COLO668 (cell line): Measurements from ENCODE around the gene FBP1.
"Not testable (repeated sequence)": the region's sequence is repeated elsewhere in the genome, so short reads cannot be mapped to it uniquely, and the experiment has no call there.

Experiments used
- DNase-seq: peaks from one replicate; lab custom pipeline; 2025; ENCODE audit not compliant: unreplicated experiment; lab: John Stamatoyannopoulos, UW

The FBP1 gene

DNA sequence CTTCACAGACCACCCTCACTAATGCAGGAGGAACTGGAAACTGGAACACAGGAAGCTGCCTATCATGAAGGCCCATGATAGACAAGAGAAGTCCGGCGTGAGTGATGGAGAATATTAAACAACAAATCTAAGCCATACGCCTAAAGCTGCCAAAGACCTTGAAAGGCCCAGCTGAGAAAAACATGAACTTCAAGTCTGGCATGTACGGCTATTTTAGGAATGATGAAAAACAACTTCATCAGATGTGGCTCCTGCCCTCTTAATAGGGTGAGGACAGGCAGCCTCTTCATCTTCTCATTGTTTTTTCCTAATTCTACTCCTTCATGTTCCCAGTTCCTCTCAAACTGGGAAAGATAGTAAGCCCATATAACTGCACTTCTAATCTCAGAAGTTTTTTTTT, 20.3 kb downstream of the FBP1 start:
- no peak for DNase-seq

DNA sequence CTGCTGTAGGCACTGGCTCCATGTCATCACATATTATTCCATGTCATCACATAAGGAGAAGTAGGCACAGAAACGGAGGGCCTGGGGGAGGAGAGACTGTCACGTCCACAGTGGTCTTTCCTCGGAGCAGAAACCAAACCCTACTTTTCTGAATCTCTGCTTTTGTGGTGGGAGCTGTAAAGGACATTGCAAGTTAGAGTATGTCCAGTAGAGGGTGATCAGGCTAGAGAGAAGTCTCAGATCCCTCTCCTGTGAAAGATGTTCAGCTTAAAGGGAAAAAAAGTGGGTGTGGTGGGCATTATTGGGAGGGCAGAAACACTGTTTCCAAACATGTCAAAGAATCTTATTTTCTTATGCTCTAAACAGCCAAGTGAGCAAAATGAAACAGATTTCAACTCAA, 26.3 kb downstream of the FBP1 start:
- no peak for DNase-seq

DNA sequence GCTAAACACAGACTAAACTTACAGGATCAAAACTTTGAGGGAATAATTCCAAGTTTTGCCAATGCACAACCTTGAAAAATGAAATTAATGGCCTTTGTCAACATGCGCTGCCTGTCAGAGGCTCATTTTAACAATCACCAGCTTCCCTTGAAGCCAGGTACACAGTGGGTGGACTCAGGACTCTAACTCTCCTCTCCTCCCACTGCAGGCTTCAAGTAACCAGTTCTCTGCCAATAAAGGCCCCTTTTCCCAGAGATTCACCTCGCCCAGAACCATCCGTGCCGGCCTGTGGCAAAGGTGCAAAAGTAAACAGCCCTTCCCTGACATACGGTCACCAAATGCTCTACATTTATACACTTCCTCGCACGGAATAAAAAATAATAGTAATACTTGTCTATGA, 27.2 kb downstream of the FBP1 start:
- DNase-seq = no peak

DNA sequence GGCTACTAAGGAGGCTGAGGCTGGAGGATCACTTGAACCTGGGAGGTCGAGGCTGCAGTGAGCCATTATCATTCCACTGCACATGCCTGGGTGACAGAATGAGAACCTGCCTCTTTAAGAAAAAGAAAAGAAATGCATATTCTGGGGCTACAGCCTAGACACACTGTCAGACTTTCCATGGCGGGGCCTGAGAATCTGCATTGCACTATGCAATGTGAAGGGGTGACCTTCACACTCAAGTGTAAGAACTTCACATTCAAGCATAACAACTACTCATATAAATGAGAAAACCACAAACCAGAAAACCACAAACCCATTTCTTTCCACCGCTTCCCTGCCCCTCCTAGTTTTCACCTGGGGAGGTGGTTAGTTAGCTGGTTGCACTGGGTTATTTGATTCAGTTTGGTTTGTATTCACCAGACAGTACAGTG, 27.7 kb downstream of the FBP1 start:
- no peak for DNase-seq

DNA sequence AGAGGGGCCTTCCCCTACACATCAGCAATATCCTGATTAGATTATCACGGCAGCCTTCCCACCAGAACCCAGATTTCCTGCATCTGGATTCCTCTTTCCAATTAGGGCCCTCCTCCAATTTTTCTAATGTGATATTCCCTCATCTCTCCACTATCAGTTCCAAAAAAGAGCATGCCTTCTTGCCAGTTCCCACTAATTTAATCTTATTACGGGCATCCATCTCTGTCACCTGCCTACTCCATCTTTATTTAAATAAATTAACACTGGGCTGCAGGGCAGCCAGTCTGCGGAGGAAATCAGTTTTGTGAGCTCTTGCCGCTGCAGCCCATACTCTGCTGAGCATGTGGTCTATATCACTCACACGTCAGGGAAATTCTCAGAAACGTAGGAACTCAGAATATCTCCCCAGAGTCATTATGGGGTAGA, 29.1 kb downstream of the FBP1 start:
- DNase-seq = no peak

DNA sequence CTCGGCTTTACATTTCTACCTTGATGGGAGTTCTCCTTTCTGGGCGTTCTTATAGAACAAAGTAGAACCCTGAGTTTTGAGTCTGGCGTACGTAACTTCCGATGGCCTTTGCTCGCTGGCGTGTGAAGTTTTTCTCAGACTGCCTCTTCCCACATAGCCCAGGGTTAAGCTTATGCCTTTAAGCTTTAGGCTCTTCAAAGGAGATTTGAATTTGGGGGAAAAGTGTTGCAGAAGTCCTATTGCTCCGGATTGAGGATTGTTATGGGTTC, 32.0 kb downstream of the FBP1 start:
- no peak for DNase-seq

DNA sequence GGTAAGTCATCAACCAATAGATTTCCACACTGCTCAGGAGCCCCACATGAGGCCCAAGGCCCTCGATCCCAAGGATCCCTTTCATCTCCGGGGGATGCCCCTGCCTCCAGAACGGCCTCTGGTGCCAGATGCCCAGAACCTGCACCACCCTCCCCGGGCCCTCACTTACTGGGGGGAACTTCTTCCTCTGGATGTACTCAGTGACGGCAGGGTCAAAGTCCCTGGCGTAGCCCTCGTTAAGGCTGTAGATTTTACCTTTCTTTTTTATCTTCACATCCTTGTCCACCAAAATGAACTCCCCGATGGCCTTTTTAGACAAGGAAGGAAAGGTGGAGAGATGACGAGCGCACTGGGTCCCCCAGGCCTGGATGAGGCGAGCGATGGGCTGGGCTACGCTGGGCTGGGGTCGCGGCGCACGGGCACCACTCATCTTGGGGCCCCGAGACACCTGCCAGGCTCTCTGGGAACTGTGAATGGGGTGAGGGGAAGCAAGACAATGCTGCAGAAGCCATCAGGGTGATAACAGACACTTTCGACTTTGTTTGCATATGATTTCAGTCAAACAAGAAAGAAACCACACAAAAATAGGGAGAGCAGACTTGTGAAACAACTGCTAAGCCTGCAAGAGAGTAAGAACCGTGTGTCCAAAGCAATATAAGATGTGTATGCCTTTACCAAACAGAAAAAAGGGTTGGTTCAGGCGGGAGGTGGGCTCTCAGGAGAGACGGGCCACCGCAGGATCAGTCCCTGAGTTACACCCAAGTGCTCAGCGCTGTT, 32.5 kb downstream of the FBP1 start:
- no peak for DNase-seq

DNA sequence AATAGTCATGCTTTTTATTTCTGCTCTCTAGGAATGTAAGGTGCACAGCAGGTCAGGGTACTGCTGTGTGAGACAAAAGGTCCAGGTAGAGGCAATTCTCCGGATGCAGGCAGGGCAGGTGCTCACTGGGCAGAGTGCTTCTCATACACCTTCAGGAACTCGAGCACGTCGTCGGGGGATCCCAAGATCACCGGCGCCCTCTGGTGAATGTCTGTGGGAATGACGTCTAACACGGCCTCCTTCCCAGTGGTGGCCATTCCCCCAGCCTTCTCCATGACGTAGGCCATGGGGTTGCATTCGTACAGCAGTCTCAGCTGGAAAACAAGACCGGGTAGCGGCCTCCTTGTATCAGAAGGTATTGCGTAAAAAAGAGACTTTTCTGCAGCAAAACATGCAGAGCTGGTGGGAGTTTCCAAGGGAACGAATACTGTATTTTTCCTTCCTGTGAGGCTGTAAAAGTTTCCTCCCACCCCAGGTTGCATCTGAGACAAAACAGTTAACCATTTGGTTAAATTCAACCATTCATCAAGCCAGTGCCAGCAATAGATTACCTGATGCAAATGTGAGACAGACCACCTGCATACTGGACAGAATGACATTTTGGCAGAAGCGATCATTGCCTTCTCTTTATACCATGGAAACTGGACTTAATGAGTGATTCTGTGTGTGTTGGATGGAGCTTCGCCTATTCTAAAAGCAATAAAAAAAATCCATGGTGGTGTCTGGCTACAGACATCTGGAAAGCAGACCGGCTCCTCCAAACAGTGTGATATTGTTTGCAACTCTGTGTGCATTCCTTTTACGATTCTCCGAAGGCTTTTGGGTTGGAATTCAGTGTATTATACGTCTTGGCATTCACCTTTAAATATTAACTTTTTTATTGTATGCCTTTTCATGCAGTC, 35.8 kb downstream of the FBP1 start:
- DNase-seq = peak; percentile 42

DNA sequence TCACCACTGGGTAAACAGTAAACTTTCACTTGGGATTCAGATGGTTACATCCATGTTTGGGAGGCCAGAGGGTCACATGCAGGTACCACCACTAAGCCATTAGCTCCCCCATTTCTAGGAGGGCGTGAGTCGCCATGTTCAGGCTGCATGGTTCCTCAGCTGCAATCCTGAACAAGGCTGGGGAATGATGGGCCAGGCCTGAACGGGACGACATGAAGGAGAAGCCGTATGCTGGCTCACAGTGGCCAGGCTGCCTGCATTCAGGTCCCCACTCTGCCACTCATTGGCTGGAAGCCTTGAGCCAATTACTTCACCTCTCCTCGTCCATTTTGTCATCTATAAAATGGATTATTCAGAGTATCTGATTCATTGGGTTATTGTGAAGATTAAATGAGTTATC, 36.7 kb downstream of the FBP1 start:
- DNase-seq = no peak

DNA sequence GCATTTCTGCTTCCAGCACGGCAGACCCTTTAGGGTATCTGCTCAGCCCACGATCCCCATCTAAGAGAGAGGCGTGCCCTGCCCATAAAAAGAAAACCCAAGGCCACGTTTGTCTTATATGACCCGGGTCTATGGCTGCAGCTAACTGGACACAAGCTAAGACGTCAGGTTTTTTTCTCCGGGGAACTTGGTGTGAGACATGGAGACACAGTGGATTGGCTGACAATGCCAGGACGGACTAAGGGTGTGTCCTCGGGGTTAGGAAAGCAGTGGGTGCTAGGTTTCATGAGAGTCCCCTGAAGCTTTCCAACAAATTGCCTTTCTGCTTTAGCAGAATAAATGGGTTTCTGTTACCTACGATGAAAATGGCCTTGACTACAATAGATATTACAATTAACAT, 38.6 kb downstream of the FBP1 start:
- no peak for DNase-seq

DNA sequence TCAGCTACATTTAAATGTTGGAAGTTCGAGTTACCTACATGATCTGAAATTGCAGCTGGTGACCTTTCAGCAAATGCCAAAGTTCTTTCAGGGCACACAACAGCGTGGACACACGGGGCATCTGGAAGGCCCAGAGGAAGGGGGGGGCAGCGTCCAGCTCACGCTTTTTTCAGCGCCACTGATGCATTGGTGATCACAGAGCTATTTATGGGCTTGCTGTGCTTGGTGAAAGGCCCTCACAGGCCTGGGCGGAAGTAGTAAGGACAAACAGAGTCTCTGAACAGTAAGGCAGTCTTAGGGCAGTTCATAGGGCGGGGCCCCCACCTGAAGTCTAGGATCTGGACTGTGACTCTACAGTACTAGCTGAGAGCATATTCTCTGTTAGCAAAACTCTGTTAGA, 39.1 kb downstream of the FBP1 start:
- DNase-seq = no peak

DNA sequence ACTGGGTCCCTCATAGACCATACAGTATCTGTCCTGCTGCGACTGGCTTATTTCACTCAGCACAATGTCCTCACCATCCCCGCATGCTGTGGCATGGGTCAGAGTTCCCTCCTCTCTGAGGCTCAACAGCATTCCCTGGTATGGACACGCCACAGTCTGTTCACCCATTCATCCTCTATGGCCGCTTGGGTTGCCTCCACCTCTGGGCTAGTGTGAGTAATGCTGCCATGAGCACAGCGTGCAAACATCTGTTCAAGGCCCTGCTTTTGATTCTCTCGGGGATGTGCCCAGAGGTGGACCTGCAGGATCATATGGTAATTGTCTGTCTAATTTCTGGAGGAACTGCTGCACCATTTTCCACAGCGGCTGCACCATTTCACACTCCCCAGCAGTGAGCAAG, 40.2 kb downstream of the FBP1 start:
- DNase-seq = no peak

DNA sequence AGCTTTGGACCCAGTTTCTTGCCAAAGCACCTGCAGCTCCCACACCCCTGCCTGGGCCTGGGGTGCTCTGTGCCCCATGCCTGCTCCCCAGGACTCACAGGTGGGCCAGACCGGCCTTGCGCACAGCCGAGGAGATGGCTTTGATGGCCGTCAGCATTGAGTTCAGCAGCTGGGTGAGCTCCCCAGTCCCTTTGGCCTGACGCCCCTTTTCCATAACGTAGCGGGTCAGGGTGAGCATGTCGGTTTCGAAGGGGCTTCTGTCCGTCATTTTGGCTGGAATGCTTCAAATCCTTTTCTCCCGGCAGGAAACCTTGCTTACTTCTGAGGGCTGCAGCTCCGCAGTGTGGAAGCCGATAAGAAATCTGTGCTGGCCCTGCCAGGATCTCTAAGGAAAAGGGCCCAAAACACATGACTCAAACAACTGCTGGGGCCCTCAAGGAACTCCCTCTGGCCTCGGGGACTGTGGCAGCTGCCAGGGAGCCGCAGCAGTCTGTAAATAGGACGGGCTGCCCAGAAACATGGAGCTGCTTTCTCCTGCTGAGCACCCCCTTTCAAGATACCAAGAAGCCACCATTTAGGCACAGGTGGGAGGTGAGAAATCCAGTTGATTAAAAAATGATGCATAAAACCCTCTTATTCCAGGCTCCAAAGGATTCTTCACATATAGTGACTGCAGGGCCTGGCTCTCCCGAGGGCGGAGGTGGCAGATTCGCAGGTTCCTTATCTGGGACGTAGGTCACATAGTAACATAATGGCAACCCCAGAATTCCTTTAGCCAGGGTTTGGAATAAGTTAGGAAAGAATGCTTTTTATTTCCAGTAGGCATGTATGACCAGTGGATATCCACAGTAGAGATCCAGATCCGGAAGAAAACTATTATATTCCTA, 45.6 kb downstream of the FBP1 start, which contains the start of gene FBP2:
Gene FBP2 (minus strand): TSS at position 366 of the 887 bp plus-strand sequence. CDS start 98 bp downstream, at position 268.
- DNase-seq = no peak

DNA sequence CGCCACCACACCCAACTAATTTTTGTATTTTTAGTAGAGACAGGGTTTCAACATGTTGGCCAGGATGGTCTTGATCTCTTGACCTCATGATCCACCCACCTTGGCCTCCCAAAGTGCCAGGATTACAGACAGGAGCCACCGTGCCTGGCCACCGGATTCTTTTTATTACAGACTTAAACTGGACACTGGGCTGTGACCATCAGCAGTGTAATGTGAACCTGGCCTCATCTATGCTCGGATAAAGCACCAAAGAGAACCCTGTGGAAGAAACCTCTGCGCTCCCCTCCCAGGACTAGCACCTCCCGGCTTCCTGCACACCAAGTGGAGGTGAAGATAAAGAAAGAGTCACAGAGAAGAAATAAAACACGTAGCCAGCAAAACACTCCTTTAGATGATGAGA, 46.6 kb downstream of the FBP1 start:
- DNase-seq = not testable (repeated sequence)

DNA sequence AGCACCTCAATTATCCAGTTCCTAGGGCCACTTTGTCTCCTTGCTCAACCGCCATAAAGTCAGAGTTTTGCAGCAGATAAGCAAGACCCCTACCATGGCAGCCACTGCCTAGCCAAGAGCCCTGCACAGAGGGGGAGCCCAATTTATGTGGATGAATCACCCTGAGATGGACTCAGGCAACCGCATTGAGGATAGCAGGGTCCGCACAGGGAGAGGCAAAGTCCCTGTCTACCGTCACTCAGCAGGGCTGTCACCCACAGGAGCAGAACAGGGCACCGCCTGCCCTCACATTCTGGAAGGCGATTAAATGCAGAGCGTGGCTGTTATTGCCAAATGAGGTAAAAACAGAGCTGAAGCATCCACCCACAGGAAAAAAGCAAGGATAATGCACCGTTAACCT, 47.4 kb downstream of the FBP1 start:
- no peak for DNase-seq

DNA sequence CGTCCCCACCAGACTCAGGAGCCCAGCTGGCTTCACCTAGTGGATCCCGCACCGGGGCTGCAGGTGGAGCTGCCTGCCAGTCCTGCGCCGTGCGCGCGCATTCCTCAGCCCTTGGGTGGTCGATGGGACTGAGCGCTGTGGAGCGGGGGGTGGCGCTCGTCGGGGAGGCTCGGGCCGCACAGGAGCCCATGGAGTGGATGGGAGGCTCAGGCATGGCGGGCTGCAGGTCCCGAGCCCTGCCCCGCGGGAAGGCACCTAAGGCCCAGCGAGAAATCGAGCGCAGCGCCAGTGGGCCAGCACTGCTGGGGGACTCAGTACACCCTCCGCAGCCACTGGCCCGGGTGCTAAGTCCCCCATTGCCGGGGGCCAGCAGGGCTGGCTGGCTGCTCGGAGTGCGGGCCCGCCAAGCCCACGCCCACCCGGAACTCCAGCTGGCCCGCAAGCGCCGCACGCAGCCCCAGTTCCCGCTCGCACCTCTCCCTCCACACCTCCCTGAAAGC, 48.2 kb downstream of the FBP1 start:
- not testable (repeated sequence) for DNase-seq

DNA sequence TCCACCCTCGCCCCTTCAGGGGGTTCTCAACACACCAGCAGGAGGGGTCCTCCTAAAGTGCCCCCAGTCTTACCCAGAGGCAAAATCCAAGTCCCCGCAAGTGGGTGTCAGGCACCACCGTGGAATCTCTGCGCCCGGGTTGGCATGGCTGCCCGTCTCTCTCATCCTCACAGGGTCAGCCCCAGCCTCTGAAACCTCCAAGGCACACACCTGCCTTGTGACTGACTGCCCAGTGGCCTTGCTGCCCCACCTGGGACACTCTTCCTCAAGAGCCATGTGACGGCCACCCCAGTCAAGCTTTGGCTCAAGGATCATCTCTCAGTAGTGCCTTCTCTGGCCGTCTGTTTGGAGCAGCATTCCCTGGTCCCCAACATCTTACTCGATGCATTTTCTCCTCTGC, 50.6 kb downstream of the FBP1 start:
- no peak for DNase-seq

DNA sequence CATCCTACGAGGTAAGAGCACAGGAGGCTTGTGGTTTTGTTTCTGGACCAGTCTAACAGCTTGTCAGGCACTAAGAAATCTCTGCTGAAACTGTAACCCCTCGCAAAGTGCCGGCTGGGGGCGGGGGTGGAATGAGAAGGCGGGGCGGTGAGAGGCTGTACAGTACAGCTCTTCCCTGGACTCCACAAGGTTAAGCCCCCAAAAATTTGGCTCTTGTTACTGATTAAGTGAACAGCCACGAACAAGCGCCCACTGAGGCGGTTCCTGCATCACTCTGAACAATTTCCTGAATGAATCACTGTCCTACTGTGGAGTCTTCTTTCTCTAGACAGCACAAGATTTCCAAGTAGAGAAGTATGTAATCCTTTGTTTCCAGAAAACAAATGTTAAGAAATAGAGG, 52.5 kb downstream of the FBP1 start:
- no peak for DNase-seq

DNA sequence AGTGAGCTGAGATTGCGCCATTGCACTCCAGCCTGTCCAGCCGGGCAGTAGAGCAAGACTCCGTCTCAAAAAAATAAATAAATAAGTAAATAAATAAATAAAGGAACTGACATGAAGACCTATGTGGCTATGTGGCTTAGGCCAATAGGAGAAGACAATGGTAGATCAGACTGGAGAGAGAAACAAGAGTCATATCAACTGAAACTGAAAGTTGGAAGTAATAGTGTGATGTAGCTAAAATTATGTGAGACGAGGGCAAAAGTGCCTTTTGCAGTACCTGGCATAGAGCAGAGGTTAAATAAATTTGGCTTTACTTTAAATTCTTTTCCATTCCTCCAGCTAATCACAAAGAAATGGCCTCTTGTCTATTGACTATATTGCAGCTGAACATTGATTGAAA, 53.0 kb downstream of the FBP1 start:
- no peak for DNase-seq

DNA sequence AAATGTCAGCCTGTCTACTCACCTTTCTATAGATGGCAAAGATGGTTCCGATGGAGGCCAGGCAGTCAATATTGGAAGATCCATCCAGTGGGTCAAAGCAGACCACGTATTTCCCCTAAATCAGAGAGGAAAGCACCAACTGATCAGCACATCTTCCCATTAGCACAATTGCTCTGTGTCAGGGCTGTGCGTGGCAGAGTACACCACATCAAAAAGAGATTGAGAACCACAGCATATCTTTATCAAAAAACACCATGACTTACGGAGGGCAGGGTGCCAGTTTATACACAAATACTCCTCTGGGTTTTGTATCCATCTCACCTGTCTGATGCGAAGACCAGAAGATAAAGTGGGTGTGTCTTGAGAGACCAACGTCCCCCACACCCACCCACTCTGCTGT, 54.8 kb downstream of the FBP1 start:
- DNase-seq = no peak

DNA sequence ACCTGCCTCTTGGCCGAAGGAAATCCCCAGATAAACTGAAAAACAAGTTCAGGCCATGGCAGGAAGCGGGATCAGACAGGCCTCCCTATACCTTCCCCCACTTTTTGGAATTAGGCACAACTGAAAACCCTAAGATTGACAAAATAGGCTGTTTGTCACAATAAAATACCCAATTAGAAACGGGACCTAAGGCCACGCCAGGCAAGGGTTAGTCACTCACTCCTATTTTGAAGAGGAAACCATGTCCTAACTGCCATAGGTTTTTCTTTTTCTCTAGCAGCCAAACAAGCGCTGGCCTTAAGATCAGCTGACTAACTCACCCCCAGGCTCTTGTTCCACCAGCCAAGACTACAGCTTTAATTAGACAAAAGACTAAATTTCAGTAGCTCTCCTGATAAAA, 57.6 kb downstream of the FBP1 start:
- no peak for DNase-seq
